Measurements from ENCODE around the gene CGB3. TPM values are rescaled to one million over a fixed set of nuclear protein-coding genes. Genes with fewer than 3 reads are reported as not detected.
A peak's percentile ranks its signal among the peaks of the same experiment; 100 is the strongest.

The CGB3 gene
- total and polyA plus RNA-seq, 10 donors, result not detected

DNA sequence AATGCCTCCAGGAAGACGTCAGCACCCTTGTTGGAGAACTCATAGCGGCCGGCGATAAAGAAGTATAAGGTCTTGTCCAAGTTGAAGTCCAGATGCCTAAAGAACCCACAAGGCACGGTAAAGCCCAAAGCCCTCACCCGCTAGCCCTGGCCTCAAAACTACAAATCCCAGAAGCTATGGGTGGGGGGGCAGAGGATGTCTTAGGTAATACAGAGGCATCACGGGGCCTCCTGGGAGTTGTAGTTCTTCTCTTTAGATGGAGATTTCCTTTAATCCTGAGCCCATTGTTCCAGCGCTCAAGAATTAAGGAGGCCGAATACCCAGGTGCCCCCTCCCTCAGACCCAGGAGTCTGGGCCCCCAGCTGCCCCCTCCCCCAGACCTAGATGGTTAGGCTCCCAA is 41.9 kb downstream of the CGB3 start:
- Histone ChIP-seq H3K27me3 (replicated peaks in 1 of 7) (no peaks in the 10 kb centered on the region), H3K4me3 (no peak overlapping the region), H3K36me3 (peaks cover 0 to 98% (median 47%) of the 10 kb centered on the region in 6 donors), H3K4me1 (no peaks in the 10 kb centered on the region), H3K27ac (no peak overlapping the region), H3K9me3 (no peaks in the 10 kb centered on the region)
- intact Hi-C loops (cut with DNase I; ENCODE audit: low total_unique reads), result no loop called here
- no peak for DNase-seq
- TF ChIP-seq POLR2AphosphoS5 (IDR thresholded peaks at IDR 0.05), result no peak
- no peak for TF ChIP-seq CTCF (IDR thresholded peaks at IDR 0.05 in 8 of 11, conservative IDR thresholded peaks at IDR 0.05 in 3 of 11)
- no peak for TF ChIP-seq POLR2A (IDR thresholded peaks at IDR 0.05)
- WGBS, 5 donors, result 91 to 98% (median 97%) methylated on average over 9 of the region's 9 CpGs

DNA sequence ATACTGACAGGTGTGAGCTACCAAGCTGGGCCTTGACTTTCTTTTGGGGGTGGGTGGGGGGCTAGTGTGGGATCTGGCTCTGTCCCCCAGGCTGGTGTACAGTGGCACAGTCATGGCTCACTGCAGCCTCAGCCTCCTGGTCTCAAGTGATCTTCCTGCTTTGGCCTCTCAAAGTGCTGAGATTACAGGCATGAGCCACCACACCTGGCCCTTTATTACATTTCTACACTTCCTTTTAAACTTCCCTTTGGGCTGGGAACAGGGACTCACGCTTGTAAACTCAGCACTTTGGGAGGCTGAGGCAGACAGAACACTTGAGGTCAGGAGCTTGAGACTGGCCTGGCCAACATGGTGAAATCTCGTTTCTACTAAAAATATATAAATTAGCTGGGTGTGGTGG is 47.1 kb downstream of the CGB3 start:
- peaks cover 0 to 98% (median 32%) of the 10 kb centered on the region in 6 donors for H3K36me3 ChIP-seq

GRCh38 chr19:48975947-48976847 is 47.9 kb downstream of the CGB3 start:
- TF ChIP-seq CTCF (IDR thresholded peaks at IDR 0.05 in 8 of 11, conservative IDR thresholded peaks at IDR 0.05 in 3 of 11), result peak in 1 of 11 experiments; percentile 22
- TF ChIP-seq POLR2AphosphoS5 (IDR thresholded peaks at IDR 0.05), result no peak
- Histone ChIP-seq H3K27ac (no peak overlapping the region), H3K27me3 (replicated peaks in 1 of 7) (no peaks in the 10 kb centered on the region), H3K9me3 (no peaks in the 10 kb centered on the region), H3K36me3 (peaks cover 0 to 97% (median 25%) of the 10 kb centered on the region in 6 donors), H3K4me1 (peaks cover 0 to 3% (median under 1%) of the 10 kb centered on the region in 6 donors), H3K4me3 (no peak overlapping the region)
- no peak for DNase-seq
- intact Hi-C loops (cut with DNase I; ENCODE audit: low total_unique reads), result no loop called here
- 84 to 91% (median 89%) methylated on average over 13 of the region's 13 CpGs for WGBS, 5 donors

More for the DNA sequence above, 47.1 kb downstream of the CGB3 start:
- H3K4me3 ChIP-seq, result no peak overlapping the region
- no peaks in the 10 kb centered on the region for H3K4me1 ChIP-seq
- no peak for DNase-seq
- H3K27ac ChIP-seq, result no peak overlapping the region
- H3K9me3 ChIP-seq, result no peaks in the 10 kb centered on the region
- no peak for TF ChIP-seq CTCF (IDR thresholded peaks at IDR 0.05 in 8 of 11, conservative IDR thresholded peaks at IDR 0.05 in 3 of 11)
- TF ChIP-seq POLR2A (IDR thresholded peaks at IDR 0.05), result no peak
- no peak for TF ChIP-seq POLR2AphosphoS5 (IDR thresholded peaks at IDR 0.05)
- intact Hi-C loops (cut with DNase I; ENCODE audit: low total_unique reads), result no loop called here
- H3K27me3 ChIP-seq (replicated peaks in 1 of 7), result no peaks in the 10 kb centered on the region
- WGBS, 5 donors, result 59 to 83% (median 72%) methylated on average over 2 of the region's 2 CpGs

Small RNA genes lying within 50 kb of the gene (microRNA-seq; reads per million reads assigned to microRNA genes)
- gene MIR6798, result 0 reads per million in 3 donors

Small RNA genes lying within 50 kb of the gene (small RNA-seq; reads per million reads assigned to genes)
- gene MIR6798, result 0 reads per million in 4 donors

Other genes starting within 250 kb of the CGB3 start
- 10 to 100 TPM; 15.5 to 25.3 (median 20.4) TPM for gene BCAT2, start 213.3 kb downstream of the CGB3 start, total RNA-seq
- 10 to 100 TPM; 25.5 to 31.7 (median 29.4) TPM for gene BCAT2, start 213.3 kb downstream of the CGB3 start, polyA plus RNA-seq
- gene HSD17B14, start 187.8 kb downstream of the CGB3 start, total RNA-seq, result 10 to 100 TPM in 3 of 7 donors, 1 to 10 TPM in 4; 2.4 to 14.7 (median 8.1) TPM
- gene HSD17B14, start 187.8 kb downstream of the CGB3 start, polyA plus RNA-seq, result 10 to 100 TPM; 10.1 to 16.5 (median 11.2) TPM
- gene PLEKHA4, start 155.7 kb downstream of the CGB3 start, total RNA-seq, result 10 to 100 TPM in 6 of 7 donors, 1 to 10 TPM in 1; 8.6 to 24.2 (median 16.0) TPM
- gene PLEKHA4, start 155.7 kb downstream of the CGB3 start, polyA plus RNA-seq, result 10 to 100 TPM; 12.2 to 20.6 (median 13.8) TPM
- 10 to 100 TPM; 30.2 to 74.2 (median 47.6) TPM for gene PPP1R15A, start 151.9 kb downstream of the CGB3 start, total RNA-seq
- 10 to 100 TPM; 18.5 to 54.5 (median 21.5) TPM for gene PPP1R15A, start 151.9 kb downstream of the CGB3 start, polyA plus RNA-seq
- gene TULP2, start 125.6 kb downstream of the CGB3 start, total RNA-seq, result 1 to 10 TPM in 3 of 7 donors, under 1 TPM in 3, not detected in 1; 0.34 to 5.0 (median 1.3) TPM
- gene TULP2, start 125.6 kb downstream of the CGB3 start, polyA plus RNA-seq, result under 1 TPM in 2 of 3 donors, not detected in 1; 0.14 to 0.32 TPM
- 100 to 1,000 TPM; 217 to 321 (median 268) TPM for gene NUCB1, start 124.0 kb downstream of the CGB3 start, total RNA-seq
- gene NUCB1, start 124.0 kb downstream of the CGB3 start, polyA plus RNA-seq, result 100 to 1,000 TPM in 1 of 3 donors, 10 to 100 TPM in 2; 67.6 to 125 (median 72.4) TPM
- 1 to 10 TPM in 4 of 7 donors, under 1 TPM in 2, not detected in 1; 0.51 to 4.5 (median 2.5) TPM for gene DHDH, start 90.6 kb downstream of the CGB3 start, total RNA-seq
- 1 to 10 TPM; 1.2 to 2.6 (median 1.2) TPM for gene DHDH, start 90.6 kb downstream of the CGB3 start, polyA plus RNA-seq
- gene BAX, start 69.5 kb downstream of the CGB3 start, total RNA-seq, result 100 to 1,000 TPM in 6 of 7 donors, 10 to 100 TPM in 1; 65.9 to 158 (median 113) TPM
- 100 to 1,000 TPM; 131 to 219 (median 177) TPM for gene BAX, start 69.5 kb downstream of the CGB3 start, polyA plus RNA-seq
- over 10,000 TPM in 2 of 7 donors, 1,000 to 10,000 TPM in 5; 4,960 to 10,995 (median 6,703) TPM for gene FTL, start 59.0 kb downstream of the CGB3 start, total RNA-seq
- gene FTL, start 59.0 kb downstream of the CGB3 start, polyA plus RNA-seq, result over 10,000 TPM in 1 of 3 donors, 1,000 to 10,000 TPM in 2; 5,646 to 14,078 (median 8,665) TPM
- gene GYS1, start 31.0 kb downstream of the CGB3 start, total RNA-seq, result 10 to 100 TPM; 23.3 to 47.1 (median 32.1) TPM
- 10 to 100 TPM; 11.9 to 20.0 (median 15.1) TPM for gene GYS1, start 31.0 kb downstream of the CGB3 start, polyA plus RNA-seq
- gene RUVBL2, start 30.4 kb downstream of the CGB3 start, total RNA-seq, result 10 to 100 TPM; 32.0 to 46.9 (median 38.4) TPM
- 10 to 100 TPM; 46.7 to 58.4 (median 53.5) TPM for gene RUVBL2, start 30.4 kb downstream of the CGB3 start, polyA plus RNA-seq
- under 1 TPM in 1 of 7 donors, not detected in 6; 0.79 TPM for gene LHB, start 7.2 kb downstream of the CGB3 start, total RNA-seq
- gene LHB, start 7.2 kb downstream of the CGB3 start, polyA plus RNA-seq, result 1 to 10 TPM in 2 of 3 donors, under 1 TPM in 1; 0.50 to 1.5 (median 1.5) TPM
- gene CGB2, start 7.6 kb upstream of the CGB3 start, total RNA-seq, result not detected
- not detected for gene CGB2, start 7.6 kb upstream of the CGB3 start, polyA plus RNA-seq
- gene CGB1, start 12.6 kb upstream of the CGB3 start, total RNA-seq, result not detected
- under 1 TPM in 1 of 3 donors, not detected in 2; 0.35 TPM for gene CGB1, start 12.6 kb upstream of the CGB3 start, polyA plus RNA-seq
- gene CGB5, start 19.5 kb upstream of the CGB3 start, total RNA-seq, result not detected
- not detected for gene CGB5, start 19.5 kb upstream of the CGB3 start, polyA plus RNA-seq
- not detected for gene CGB8, start 24.8 kb upstream of the CGB3 start, total RNA-seq
- gene CGB8, start 24.8 kb upstream of the CGB3 start, polyA plus RNA-seq, result not detected
- gene CGB7, start 33.4 kb upstream of the CGB3 start, total RNA-seq, result not detected
- gene CGB7, start 33.4 kb upstream of the CGB3 start, polyA plus RNA-seq, result under 1 TPM in 2 of 3 donors, not detected in 1; 0.03 to 0.06 TPM
- gene NTF4, start 40.5 kb upstream of the CGB3 start, total RNA-seq, result not detected
- not detected for gene NTF4, start 40.5 kb upstream of the CGB3 start, polyA plus RNA-seq
- not detected for gene KCNA7, start 48.4 kb upstream of the CGB3 start, total RNA-seq
- gene KCNA7, start 48.4 kb upstream of the CGB3 start, polyA plus RNA-seq, result under 1 TPM in 1 of 3 donors, not detected in 2; 0.02 TPM
- 100 to 1,000 TPM; 238 to 337 (median 270) TPM for gene SNRNP70, start 61.1 kb upstream of the CGB3 start, total RNA-seq
- gene SNRNP70, start 61.1 kb upstream of the CGB3 start, polyA plus RNA-seq, result 100 to 1,000 TPM; 198 to 559 (median 421) TPM
- gene LIN7B, start 90.0 kb upstream of the CGB3 start, total RNA-seq, result 1 to 10 TPM; 2.7 to 9.6 (median 5.5) TPM
- gene LIN7B, start 90.0 kb upstream of the CGB3 start, polyA plus RNA-seq, result 1 to 10 TPM; 7.2 to 9.5 (median 9.2) TPM
- gene C19orf73, start 94.8 kb upstream of the CGB3 start, total RNA-seq, result 1 to 10 TPM in 4 of 7 donors, under 1 TPM in 2, not detected in 1; 0.70 to 5.4 (median 1.6) TPM
- gene C19orf73, start 94.8 kb upstream of the CGB3 start, polyA plus RNA-seq, result 1 to 10 TPM; 3.9 to 5.5 (median 4.2) TPM
- 1 to 10 TPM; 3.6 to 9.5 (median 5.4) TPM for gene PPFIA3, start 95.2 kb upstream of the CGB3 start, total RNA-seq
- gene PPFIA3, start 95.2 kb upstream of the CGB3 start, polyA plus RNA-seq, result 10 to 100 TPM in 1 of 3 donors, 1 to 10 TPM in 2; 6.9 to 17.2 (median 8.4) TPM
- gene HRC, start 131.1 kb upstream of the CGB3 start, total RNA-seq, result under 1 TPM in 2 of 7 donors, not detected in 5; 0.27 to 0.47 TPM
- under 1 TPM; 0.07 to 0.27 (median 0.22) TPM for gene HRC, start 131.1 kb upstream of the CGB3 start, polyA plus RNA-seq
- 10 to 100 TPM in 5 of 7 donors, 1 to 10 TPM in 2; 3.6 to 28.7 (median 13.2) TPM for gene TRPM4, start 133.5 kb upstream of the CGB3 start, total RNA-seq
- 10 to 100 TPM in 1 of 3 donors, 1 to 10 TPM in 2; 3.3 to 18.7 (median 4.6) TPM for gene TRPM4, start 133.5 kb upstream of the CGB3 start, polyA plus RNA-seq